ENCODE results near the gene PLK5.

Gene PLK5

GRCh38 chr19:1580957-1581356 lies 57.1 kb downstream of the PLK5 start:
- no peak for DNase-seq (ENCODE audit: low read depth)
- H3K4me3 ChIP-seq (ENCODE audit: low read depth, low read length): no peak overlapping the region
- TF ChIP-seq CTCF (IDR thresholded peaks at IDR 0.05; ENCODE audit: low read depth, low read length) (no peak), POLR2A (IDR thresholded peaks at IDR 0.05; ENCODE audit: extremely low read depth, insufficient read length) (no peak), MAX (IDR thresholded peaks at IDR 0.05; ENCODE audit: low read depth, low read length) (no peak), MYC (IDR thresholded peaks at IDR 0.05; ENCODE audit: low read depth, low read length) (no peak)

GRCh38 chr19:1582201-1582600 lies 58.3 kb downstream of the PLK5 start:
- no peak overlapping the region for H3K4me3 ChIP-seq (ENCODE audit: low read depth, low read length)
- no peak for DNase-seq (ENCODE audit: low read depth)
- TF ChIP-seq CTCF (IDR thresholded peaks at IDR 0.05; ENCODE audit: low read depth, low read length): no peak
- no peak for TF ChIP-seq MAX (IDR thresholded peaks at IDR 0.05; ENCODE audit: low read depth, low read length)
- TF ChIP-seq POLR2A (IDR thresholded peaks at IDR 0.05; ENCODE audit: extremely low read depth, insufficient read length): no peak
- TF ChIP-seq MYC (IDR thresholded peaks at IDR 0.05; ENCODE audit: low read depth, low read length): no peak

GRCh38 chr19:1584500-1585242 lies 60.8 kb downstream of the PLK5 start:
- DNase-seq (ENCODE audit: low read depth): no peak
- TF ChIP-seq POLR2A (IDR thresholded peaks at IDR 0.05; ENCODE audit: extremely low read depth, insufficient read length) (no peak), MAX (IDR thresholded peaks at IDR 0.05; ENCODE audit: low read depth, low read length) (no peak), MYC (IDR thresholded peaks at IDR 0.05; ENCODE audit: low read depth, low read length) (no peak), CTCF (IDR thresholded peaks at IDR 0.05; ENCODE audit: low read depth, low read length) (no peak)
- no peak overlapping the region for H3K4me3 ChIP-seq (ENCODE audit: low read depth, low read length)

GRCh38 chr19:1585243-1585580 lies 61.3 kb downstream of the PLK5 start:
- TF ChIP-seq MAX (IDR thresholded peaks at IDR 0.05; ENCODE audit: low read depth, low read length) (no peak), POLR2A (IDR thresholded peaks at IDR 0.05; ENCODE audit: extremely low read depth, insufficient read length) (no peak), CTCF (IDR thresholded peaks at IDR 0.05; ENCODE audit: low read depth, low read length) (no peak), MYC (IDR thresholded peaks at IDR 0.05; ENCODE audit: low read depth, low read length) (no peak)
- no peak for DNase-seq (ENCODE audit: low read depth)
- no peak overlapping the region for H3K4me3 ChIP-seq (ENCODE audit: low read depth, low read length)

All from NB4 (cell line).